HG03039 (cell line): Measurements from ENCODE around the gene B3GNT3.

Source experiments
- ATAC-seq: cut with Tn5 transposase; IDR thresholded peaks from one replicate; pipeline ENCODE4 v1.9.1; 2021; ENCODE audit warnings: mild to moderate bottlenecking, moderate library complexity; ENCODE audit not compliant: unreplicated experiment

Gene B3GNT3

GRCh38 chr19:17832443-17833208 is 37.7 kb downstream of the B3GNT3 start:
- ATAC-seq = no peak

- no peak for ATAC-seq
Observed at GRCh38 chr19:17834350-17835181, 39.6 kb downstream of the B3GNT3 start.

GRCh38 chr19:17835182-17836006 is 40.5 kb downstream of the B3GNT3 start:
- ATAC-seq = no peak

- ATAC-seq = no peak
Observed at GRCh38 chr19:17836530-17836929, 41.6 kb downstream of the B3GNT3 start.

GRCh38 chr19:17837972-17838371 is 43.0 kb downstream of the B3GNT3 start:
- no peak for ATAC-seq

- ATAC-seq = no peak
Observed at GRCh38 chr19:17840019-17840418, 45.1 kb downstream of the B3GNT3 start.

- ATAC-seq = no peak
Observed at GRCh38 chr19:17841371-17841809, 46.5 kb downstream of the B3GNT3 start.

GRCh38 chr19:17841810-17842662 is 47.1 kb downstream of the B3GNT3 start:
- no peak for ATAC-seq

- no peak for ATAC-seq
Observed at GRCh38 chr19:17842663-17843291, 47.8 kb downstream of the B3GNT3 start.

GRCh38 chr19:17843292-17843827 is 48.4 kb downstream of the B3GNT3 start:
- ATAC-seq = no peak

GRCh38 chr19:17843908-17844490 is 49.1 kb downstream of the B3GNT3 start:
- no peak for ATAC-seq

GRCh38 chr19:17846146-17846545 is 51.2 kb downstream of the B3GNT3 start:
- no peak for ATAC-seq

GRCh38 chr19:17847538-17848366 is 52.8 kb downstream of the B3GNT3 start, which contains the start of gene JAK3:
JAK3 (minus strand) TSS chr19:17847982; CDS start chr19:17844417, 3,565 bp downstream.
- peak; percentile 57 for ATAC-seq

- no peak for ATAC-seq
Observed at GRCh38 chr19:17848595-17849292, 53.8 kb downstream of the B3GNT3 start.

- ATAC-seq = no peak
Observed at GRCh38 chr19:17854061-17854460, 59.1 kb downstream of the B3GNT3 start.

- ATAC-seq = no peak
Observed at GRCh38 chr19:17855280-17856152, 60.6 kb downstream of the B3GNT3 start.
